HG03103 (cell line): ENCODE results near the gene SYCP2.
"Not testable (repeated sequence)": the region's sequence is repeated elsewhere in the genome, so short reads cannot be mapped to it uniquely, and the experiment has no call there.

Experiments
- ATAC-seq: cut with Tn5 transposase; IDR thresholded peaks from one replicate; pipeline ENCODE4 v1.9.1; 2021; ENCODE audit warnings: low read depth; ENCODE audit not compliant: unreplicated experiment

Gene SYCP2, protein sequence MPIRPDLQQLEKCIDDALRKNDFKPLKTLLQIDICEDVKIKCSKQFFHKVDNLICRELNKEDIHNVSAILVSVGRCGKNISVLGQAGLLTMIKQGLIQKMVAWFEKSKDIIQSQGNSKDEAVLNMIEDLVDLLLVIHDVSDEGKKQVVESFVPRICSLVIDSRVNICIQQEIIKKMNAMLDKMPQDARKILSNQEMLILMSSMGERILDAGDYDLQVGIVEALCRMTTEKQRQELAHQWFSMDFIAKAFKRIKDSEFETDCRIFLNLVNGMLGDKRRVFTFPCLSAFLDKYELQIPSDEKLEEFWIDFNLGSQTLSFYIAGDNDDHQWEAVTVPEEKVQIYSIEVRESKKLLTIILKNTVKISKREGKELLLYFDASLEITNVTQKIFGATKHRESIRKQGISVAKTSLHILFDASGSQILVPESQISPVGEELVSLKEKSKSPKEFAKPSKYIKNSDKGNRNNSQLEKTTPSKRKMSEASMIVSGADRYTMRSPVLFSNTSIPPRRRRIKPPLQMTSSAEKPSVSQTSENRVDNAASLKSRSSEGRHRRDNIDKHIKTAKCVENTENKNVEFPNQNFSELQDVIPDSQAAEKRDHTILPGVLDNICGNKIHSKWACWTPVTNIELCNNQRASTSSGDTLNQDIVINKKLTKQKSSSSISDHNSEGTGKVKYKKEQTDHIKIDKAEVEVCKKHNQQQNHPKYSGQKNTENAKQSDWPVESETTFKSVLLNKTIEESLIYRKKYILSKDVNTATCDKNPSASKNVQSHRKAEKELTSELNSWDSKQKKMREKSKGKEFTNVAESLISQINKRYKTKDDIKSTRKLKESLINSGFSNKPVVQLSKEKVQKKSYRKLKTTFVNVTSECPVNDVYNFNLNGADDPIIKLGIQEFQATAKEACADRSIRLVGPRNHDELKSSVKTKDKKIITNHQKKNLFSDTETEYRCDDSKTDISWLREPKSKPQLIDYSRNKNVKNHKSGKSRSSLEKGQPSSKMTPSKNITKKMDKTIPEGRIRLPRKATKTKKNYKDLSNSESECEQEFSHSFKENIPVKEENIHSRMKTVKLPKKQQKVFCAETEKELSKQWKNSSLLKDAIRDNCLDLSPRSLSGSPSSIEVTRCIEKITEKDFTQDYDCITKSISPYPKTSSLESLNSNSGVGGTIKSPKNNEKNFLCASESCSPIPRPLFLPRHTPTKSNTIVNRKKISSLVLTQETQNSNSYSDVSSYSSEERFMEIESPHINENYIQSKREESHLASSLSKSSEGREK (N-terminal part only)

DNA sequence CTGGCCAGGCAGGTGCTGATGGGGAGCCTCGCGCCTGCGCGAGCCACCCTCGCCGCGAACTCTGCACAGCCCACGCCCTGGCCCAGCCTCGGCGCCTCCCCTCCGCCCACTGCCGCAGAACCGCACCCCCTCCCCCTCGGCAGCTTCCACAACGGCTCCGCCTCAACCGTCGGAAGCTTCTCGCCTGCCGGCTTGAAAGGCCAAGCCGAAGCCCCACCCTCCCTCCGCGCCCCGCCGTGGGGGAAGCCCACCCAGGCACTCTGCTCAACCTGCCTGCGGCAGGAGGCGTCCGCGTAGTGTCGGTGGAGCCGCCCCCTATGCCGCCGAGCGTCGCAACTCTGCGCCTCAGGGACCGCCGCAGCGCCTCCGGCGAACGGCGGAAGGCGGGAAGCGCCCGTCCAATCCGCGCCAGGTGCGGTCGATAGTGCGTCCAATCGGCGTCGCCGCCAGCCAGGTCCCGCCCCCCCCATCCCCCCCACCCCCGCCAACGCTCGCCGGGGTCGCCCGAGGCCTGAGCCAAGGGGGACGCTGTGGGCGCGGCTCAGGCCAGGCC, at the start of gene SYCP2:
SYCP2 (minus strand) TSS at position 342 of the 553 bp plus-strand sequence. CDS start 11,224 bp downstream, outside the sequence.
- no peak for ATAC-seq

DNA sequence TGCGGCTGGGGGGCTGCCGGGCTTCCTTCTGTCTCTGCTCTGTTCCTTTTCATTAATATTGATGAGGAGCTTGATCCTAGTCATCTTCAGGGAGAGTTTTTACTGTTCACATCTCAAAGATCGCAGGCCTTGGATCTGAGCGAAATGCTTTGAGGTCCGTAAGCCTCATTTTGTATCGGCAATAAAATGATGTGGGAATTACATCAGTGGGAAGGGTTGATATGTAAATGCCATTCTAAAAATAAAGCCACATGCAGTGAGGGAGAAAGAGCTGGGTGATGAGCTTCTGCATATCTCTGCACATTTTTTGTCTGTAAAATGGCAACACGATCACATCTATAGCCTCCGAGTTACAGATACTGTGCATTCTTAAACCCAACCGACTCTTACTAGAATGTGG, 49.6 kb upstream of the SYCP2 start:
- no peak for ATAC-seq

DNA sequence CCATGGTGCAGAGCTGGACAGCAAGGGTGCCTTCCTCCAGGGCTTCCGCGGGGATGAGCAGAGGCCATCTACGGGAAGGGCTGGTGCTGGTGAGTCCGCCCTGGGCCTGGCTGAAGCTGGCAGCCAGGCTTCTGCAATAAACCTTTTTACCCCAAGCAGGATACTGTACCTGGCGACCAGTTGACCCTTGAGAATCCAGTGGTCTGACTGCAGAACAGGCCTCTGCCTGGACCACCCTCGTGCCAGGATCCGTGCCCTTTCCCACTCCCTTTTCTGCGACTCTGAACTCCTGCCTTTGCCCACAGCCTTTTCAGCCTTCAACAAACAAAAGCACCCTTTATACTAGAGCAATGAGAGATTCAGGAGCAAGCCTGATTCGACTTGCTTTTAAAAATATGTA, 43.6 kb upstream of the SYCP2 start:
- ATAC-seq = no peak

DNA sequence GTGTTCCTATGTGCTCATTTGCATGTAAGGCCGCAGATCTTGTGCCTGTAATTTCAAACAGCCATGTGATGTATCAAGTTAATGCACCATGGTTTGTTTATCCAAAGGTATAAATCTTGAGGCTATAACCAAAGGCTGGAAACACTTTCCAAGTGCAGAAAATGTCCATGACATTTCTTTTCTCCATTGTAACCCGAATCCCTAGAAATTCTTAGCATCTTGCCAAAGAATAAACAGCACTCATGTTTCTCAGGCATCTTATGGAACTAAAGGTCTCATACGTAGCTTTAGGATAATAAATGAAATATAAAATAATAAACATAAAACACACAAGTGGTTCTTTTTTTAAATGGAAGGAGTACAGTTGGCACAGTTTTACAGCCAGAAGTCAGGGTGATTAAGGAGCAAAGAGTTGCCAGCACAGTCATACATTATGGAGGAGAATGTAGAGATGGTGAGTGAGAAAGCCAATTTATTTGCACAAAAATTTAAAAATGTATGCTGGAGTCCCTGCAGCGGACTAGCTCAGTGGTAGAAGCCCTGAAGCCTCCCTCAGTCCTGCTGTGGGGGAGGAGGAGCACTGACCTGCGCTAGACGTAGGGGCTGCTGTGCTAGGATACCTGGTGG, 42.8 kb upstream of the SYCP2 start:
- no peak for ATAC-seq

DNA sequence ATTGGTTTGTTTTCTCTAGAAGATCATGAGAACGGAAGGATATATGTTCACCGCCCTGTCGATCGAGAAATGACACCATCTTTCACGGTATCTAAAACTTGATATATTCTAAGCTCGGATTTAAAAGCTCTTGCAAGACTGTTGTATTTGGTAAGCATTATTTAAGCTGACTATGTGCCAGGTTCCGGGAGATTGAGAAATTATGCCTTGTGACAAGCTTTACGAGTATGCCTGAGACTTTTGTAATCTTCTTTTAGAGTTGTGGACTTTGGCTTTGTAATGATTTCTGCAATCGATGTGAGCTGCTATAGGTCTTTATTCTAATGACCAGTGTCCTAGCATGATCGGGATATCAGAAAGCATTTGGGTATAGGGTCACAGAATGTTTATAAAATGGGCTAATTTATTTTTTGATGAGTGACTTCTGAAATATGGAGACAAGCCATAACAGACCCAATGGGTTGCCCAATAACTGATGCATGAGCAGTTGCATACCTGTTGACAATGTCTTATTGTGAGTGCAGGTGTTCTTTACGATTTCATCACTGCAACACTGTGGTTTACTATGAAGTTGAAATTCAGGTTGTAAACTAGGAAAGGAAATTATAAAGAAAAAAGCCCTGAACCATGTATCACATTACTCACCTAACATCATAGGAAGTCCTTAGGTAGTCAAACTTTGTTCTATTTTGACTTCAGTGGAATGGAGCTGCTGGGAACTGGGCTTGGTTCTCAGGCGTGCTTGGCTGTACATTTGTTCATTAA, 38.8 kb upstream of the SYCP2 start:
- no peak for ATAC-seq

DNA sequence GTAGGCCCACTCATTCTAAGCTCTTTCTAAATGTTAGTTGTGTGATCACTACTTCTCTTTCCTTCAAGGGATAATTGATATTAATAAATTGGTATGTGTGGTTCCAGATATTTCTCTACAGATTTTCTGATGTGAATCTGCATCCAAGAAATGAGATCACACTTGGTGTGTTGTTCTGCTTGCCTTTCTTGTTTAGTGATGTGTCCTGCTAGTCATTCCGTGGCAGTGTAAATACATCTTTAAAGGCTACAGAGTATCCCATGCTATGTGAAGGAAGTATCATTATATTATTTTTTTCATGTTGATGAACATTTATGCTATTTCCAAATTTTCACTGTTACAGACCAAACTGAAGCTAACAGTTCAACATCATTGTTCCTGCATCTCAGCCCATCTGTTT, 38.0 kb upstream of the SYCP2 start:
- ATAC-seq = no peak

DNA sequence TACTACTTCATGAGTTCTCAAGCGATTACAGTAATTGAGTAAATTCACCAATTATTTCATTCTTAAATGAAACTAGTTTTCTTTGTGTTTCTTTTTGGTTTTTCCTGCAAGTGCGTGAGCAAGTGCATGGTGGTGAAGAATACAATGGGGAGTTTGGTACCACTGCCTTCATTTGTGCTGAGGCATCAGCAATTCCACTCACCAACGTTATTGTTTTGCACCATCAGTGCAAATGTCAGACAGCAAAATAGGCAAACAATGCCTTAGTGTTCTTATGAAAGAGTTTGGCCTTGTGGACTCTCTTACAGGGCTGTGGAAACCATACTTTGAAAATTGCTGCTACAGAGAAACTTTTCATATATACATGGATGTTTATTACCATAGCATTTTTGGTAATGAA, 33.0 kb upstream of the SYCP2 start:
- ATAC-seq = no peak

DNA sequence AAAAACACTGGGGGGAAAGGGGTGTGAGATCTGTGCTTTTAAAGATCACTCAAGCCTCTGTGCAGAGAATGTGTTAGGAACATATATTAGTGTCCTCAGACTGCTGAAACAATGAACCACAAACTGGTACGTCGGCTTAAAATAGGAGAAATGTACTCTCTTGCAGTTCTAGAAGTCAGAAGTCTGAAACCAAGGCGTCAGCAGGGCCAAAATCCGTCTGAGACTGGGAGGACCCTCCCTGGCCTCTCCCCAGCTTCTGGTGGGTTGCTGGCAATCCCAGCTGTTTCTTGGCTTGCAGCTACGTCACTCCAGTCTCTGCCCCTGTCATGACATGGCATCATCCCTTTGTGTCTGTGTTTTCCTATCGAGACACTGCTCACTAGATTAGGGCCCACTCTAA, 28.7 kb upstream of the SYCP2 start:
- ATAC-seq = no peak

DNA sequence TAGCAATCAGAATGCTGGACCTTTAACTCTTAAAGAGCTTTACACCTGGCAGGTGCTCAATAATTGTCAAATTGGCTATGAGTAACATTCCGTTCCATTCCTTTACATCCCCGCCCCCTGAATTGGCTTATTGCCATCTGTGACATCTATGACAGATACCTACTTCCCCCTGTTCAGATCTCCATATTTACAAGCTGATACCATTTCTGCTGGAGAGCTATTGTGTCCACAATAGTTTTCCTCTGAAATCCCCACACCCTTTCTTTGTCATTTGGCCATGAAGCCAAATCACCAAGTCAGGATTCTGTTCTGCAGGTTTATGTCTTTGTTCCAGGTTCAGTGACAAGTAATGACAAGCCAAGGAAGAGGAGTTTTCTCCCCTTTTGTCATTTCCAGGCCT, 28.0 kb upstream of the SYCP2 start:
- no peak for ATAC-seq

DNA sequence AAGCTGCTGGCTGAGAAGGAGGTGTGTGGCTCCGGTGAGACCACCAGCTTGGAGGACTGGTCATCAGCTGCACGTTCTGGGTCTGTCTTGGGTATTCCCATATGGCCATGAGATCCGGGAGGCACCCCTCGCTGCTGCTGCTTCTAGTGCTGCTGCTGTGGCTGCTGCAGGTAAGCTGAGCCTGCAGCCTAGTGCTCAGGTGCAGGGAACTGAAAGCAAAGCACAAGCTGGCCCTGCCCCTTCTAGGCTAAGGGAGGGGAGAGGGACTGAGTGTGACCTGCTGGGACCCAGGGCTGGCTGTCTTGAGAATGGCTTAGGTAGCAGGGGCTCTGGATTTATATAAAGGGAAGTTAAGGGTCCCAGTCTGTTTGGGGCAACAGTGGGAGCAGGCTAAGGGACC, 25.2 kb upstream of the SYCP2 start:
- ATAC-seq = no peak

DNA sequence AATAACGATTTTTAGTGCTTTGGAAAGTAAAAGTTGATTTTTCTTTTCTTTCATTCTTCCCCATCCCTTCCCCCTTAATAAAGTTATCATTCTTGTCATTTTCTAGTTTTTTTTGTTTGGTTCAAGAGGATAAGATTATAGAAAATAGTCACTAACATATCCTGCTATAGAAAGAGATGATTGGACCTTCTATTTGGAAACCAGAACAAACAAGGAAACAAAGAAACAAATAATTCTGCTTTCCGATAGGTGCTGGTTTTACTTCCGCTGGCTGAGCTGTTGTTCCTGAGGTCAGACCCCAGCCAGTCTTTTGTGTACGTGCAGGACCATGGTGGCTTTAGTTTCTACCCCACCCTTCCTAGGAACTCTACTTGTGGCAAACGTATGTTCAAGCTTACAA, 24.7 kb upstream of the SYCP2 start, which contains the start of gene CDH26:
CDH26 (plus strand) TSS at position 301 of the 400 bp plus-strand sequence. CDS start 304 bp downstream, outside the sequence.
- no peak for ATAC-seq

DNA sequence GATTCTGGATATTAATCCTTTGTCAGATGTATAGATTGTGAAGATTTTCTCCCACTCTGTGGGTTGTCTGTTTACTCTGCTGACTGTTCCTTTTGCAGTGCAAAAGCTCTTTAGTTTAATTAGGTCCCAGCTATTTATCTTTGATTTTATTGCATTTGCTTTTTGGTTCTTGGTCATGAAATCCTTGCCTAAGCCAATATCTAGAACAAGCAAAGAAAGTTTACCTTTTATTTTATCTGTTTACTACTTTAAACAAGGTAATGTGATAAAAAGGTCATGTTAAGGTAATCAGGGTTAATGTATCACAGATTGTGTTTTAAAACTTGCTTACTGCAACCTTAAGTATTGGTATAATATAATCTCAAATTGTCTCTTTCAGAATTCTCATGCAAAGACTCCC, 24.1 kb upstream of the SYCP2 start:
- not testable (repeated sequence) for ATAC-seq

DNA sequence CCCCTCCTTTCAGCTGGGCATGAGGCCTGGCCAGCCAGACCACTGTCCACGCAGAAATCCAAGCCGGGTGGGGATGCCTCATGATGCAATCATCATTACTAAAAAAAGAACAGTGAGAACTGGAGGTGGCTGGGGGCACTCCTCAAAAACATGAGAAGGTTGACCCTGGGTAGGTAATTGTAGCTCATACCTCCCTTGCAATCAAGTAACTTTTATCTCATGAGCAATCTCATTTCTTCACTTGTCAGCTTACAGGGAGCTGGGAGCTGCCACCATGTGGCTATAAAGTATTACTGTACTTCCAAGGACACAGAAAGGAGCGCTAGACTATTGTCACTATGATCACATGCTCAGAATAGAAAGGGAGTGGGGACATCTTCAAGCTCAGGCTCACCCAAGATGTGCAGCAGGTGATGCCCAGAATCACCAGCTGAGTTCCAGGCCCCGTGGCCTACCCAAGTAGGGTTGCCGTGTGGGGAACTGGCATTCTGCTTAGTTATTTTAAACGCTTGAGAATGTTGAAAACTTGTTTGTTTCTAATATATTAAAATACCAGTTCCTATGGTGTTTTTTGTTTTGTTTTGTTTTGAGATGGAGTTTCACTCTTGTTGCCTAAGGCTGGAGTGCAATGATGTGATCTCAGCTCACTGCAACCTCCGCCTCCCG, 21.8 kb upstream of the SYCP2 start:
- ATAC-seq = no peak

DNA sequence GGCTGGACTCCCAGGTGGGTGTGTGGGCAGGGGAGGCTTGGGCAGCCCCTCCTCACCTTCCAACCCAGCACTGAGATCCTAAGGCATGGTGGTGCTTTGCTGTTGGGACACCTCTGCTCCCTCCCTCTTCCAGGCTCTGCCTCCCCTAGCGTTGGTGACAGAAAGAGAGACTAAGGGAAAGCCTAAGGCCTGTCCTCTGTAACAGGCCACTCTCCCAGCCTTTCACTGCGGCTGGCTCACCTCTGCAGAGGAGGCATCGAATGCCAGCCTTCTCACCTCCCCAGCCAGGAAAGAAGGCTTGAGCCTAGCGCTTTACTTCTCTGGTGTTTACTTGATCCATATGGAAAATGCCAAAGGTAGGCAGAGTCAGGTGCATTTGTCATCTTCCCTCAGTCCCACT, 21.3 kb upstream of the SYCP2 start:
- no peak for ATAC-seq

DNA sequence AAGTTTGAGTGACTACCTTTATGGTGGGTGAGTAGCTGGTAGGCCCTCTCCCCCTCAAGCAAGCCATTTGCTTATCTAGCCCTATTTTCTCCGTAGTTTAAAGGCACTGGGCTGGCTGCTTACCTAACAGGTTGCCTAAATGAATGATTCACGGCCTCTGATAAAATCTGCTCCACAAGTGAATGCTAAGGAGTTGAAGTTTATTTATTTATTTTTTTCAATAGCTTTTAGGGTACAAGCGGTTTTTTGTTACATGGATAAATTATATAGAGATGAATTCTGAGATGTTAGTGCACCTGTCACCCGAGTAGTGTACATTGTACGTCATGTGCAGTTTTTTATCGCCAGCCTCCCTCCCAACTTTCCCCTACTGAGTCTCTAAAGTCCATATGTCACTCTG, 16.5 kb upstream of the SYCP2 start:
- no peak for ATAC-seq

DNA sequence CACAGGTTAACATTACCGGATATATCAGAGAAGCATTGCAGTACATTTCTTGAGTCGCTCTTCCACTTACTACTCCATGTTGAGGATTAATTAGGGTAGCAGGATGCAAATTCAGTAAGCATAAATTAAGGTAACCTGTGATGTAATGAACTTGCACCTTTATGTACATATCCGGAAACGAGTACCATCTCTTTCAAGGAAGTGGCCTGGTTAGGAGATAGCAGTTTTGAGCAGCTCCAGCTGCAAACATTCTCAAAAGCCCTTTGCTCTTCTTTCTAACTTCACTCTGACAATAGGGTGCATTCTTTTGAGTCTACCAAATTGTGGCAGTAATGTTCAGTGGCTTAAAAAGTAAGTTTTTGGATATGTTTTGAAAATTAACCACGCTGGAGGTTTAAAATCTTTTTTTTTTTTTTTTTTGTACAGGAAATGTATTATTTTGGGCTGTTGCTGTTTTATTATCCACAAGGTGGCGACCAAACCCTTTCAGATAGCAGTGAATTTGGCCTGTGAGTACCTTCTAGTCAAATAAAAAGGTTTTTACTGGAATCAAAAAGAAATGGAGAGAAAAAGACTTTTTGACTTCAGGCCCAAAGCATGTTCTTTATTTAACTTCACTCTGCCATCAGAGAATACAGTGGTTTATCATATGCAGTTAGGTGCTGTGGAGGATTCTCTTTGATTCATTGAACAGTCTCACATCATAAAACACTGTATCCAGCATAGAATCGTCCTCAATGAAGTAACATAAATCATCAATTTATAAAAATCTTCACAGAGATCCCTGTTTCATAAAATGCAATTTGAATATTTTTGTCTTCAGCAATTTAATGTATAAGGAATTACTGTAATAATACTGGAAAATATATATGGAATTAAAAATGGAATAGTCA, 15.6 kb upstream of the SYCP2 start:
- no peak for ATAC-seq

DNA sequence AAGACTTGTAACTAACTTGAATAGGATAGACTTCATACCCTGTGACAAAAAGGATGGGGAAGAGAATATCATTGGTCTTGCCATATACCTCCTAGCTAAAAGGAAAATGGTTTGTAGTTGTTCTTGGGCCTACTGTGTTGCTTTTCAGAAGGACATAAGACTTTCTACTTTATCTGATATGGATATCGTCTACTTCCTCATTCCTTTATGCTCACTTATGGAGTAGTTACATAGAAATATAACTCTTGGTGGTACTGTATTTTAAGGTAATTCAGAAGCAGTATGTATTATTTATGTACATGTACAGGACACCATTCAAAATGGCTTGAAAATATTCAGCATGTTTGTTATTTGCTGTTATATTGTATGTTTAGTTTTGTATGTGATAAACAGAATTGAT, 14.8 kb upstream of the SYCP2 start:
- ATAC-seq = no peak

DNA sequence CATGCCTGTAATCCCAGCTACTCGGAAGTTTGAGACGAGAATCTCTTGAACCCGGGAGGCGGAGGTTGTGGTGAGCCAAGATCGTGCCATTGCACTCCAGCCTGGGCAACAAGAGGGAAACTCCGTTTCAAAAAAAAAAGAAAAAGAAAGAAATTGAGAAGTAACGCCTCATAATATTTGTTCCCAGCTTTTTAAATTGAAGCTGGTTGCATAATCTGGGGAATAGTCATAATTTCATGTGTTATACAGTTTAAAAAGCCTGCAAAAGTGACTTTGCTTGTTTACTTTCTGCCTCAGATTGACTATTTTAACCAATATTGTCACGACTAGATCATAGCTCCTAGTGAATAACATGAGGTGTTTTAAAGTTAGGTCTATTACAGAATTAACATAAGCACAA, 13.9 kb upstream of the SYCP2 start:
- no peak for ATAC-seq
